GM11168 (cell line): ENCODE results near the gene AGR2.
"Not testable (repeated sequence)": the region's sequence is repeated elsewhere in the genome, so short reads cannot be mapped to it uniquely, and the experiment has no call there.

ENCODE experiments used
- in situ Hi-C: fragments of 300-500 bp; cut with MboI; formaldehyde crosslinking; loops from one replicate; pipeline ENCODE4 v1.12.0; 2022; ENCODE audit warnings: low sequenced_read_pairs; ENCODE audit not compliant: unreplicated experiment

AGR2 gene

DNA sequence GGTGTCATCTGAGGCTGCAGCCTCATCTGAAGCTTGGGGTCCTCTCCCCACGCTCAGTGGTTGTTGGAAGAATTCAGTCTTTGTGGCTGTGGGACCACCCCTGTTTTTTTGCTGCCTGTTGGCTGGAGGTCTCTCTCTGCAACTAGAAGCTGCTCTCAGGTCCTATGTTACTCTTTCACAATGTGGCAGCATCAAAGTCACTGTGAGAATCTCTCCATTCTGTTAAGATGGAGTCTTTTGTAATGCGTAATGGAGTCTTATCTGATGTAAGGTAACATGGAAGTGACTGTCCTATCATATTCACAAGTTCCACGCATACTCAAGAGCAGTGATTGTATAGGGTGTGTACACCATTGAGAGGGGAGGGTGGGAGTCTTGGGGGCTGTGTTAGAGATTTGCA, 26.3 kb downstream of the AGR2 start:
- in situ Hi-C loops = no loop called here

DNA sequence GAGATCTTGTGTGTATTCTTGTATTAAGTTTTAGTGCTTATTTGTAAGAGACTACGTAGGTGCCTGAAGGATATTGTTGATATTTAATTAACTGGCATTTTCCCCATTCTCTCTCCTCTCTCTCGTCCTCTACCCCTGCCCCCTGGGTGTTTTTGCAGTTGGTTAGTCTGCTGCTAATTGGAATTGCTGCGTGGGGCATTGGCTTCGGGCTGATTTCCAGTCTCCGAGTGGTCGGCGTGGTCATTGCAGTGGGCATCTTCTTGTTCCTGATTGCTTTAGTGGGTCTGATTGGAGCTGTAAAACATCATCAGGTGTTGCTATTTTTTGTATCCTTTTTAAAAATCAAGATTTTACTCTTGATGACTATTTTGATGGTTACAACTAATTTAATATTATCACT, 28.7 kb downstream of the AGR2 start:
- in situ Hi-C loops = no loop called here

DNA sequence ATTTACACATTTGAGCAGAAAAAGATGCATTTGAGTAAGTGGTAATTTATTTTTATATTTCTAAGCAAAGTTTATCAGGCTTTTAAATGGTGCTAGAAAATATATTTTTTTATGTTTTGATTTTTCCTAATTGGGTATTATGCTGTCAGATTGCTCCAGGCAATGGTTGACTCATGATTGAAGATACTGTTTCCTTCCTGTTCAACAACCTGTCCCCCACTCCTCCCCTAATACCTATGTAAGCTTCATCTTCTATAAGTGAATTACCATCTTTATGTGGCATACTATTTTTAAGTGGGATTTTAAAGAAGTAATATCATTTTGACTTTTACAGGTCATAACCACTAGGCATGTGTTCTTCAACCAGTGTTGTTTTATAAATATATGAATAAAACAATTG, 29.8 kb downstream of the AGR2 start:
- in situ Hi-C loops = no loop called here

DNA sequence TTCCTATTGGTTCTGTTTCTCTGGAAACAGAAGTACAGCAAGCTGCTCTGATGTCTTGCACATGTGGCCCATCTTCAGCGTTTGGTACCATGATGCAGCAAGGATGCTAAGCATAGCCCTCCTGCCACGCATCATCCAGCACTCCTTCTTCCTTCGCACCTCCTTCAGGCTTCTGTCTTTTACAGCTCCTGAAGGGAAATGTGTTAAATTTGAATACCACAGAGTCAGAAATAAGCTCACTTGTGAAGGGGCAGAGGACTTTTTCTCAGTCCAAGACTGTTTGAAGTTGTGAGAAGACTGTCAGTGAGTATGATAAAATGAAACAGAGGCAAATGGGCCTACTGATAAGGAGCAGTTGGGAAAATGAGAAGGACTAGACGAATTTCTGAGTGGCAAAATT, 30.5 kb downstream of the AGR2 start:
- in situ Hi-C loops = no loop called here

DNA sequence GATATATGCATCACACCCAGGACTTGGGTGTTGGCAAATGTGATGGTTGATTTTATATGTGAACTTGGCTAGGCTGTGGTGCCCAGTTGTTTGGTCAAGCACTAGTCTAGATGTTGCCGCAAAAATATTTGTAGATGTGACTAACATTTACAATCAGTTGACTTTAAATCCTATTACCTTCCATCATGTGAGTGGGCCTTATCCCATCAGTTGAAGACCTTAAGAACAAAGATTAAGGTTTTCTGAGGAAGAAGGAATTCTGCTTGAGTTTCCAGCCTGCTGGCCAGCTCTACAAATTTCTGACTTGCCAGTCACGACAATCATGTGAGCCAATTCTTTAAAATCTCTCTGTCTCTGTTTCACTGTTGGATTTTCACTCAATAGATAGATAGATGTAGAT, 30.9 kb downstream of the AGR2 start:
- in situ Hi-C loops = no loop called here

DNA sequence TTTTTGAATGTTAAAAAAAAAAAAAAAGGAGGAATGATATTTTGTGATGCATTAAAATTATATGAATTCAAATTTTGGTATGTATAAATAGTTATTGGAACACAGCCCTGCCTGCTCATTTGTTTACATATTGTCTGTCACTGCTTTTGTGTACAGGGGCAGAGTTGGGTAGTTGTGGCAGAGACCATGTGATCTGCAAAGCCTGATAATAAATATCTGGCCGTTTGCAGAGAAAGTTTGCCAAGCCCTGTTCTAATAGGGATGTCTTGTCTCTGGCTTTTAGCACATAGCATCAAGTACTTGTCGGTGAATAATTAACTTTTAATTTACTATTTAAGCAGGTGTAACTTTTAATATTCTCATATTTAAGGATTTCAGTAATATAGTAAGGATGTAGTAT, 31.5 kb downstream of the AGR2 start:
- in situ Hi-C loops = no loop called here

DNA sequence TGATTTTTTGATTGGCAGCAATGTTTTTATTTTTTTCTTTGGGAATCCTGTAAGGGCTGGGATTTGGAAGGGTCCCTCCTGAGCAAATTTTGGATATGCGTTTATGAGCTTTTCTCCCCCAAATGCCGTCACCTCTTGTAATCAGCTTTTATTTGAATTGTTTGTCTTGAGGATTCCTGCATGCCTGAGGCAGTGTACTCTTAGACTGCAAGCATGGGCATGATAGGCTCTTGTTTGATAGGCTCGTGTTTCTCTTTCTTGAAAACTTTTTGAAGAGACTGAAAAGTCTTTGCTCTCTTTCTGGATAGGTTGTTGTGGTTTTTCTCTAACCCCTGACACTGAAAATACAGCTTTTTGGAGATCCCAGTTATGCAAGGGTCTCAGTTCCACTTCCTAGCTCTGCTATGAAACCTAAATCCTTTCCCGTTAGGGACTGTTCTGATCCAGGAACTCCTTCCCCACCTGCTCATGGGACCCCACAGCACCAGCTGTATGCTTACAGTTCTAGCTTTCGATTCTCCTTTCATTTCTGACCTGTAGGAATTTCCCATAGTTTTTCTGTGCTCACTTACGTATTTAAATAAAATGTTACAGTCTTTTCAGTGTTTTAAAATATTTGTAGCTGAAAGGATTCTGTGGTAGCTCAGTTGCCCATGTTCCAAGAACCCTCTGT, 34.0 kb downstream of the AGR2 start:
- in situ Hi-C loops = no loop called here

DNA sequence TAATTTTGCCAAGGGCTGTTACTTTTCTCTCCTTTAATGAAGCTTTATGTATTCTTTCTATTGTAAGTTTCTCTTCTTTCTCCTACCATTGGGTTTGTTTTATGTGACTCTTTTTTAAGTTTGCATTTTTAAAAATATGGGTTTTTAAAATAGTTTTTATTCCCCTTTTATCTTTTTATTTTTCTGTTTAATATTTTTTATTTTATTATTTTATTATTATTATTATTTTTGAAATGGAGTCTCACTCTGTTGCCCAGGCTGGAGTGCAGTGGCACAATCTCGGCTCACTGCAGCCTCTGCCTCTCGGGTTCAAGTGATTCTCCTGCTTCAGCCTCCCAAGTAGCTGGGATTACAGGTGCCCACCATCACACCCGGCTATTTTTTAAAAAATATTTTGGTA, 34.8 kb downstream of the AGR2 start:
- in situ Hi-C loops = not testable (repeated sequence)

DNA sequence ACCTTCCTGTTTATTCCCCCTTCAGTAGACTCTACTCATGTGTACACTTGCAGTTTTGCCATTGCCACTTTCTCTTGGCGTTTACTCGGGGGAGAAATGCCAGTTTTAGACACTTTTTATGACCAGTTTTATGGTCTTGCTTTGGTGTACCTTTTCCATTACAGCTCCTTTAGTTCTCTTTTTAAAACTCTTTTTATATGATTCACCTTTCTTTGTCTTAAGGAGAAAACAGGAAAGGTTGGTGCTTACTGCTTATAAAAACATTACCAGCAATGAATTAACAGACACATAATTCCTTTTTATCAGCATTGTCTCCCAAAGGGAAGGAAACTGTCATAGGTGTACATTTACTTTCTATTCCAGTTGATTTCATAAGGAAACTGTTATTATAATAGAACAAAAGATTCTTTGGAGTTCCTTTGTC, 39.4 kb downstream of the AGR2 start:
- in situ Hi-C loops = no loop called here

DNA sequence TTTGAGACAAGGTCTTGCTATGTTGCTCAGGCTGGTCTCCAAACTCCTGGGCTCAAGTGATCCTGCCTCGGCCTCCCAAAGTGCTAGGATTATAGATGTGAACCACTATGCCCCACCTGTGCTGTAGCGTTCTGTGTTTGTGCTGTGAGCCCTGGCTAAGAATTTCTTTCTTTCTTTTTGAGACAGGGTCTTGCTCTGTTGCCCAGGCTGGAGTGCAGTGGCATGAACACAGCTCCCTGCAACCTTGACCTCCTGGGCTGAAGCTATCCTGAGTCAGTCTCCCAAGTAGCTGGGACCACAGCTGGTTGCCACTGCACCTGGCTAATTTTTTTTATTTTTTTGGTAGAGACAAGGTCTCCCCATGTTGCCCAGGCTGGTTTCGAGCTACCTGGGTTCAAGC, 39.9 kb downstream of the AGR2 start:
- in situ Hi-C loops = no loop called here

DNA sequence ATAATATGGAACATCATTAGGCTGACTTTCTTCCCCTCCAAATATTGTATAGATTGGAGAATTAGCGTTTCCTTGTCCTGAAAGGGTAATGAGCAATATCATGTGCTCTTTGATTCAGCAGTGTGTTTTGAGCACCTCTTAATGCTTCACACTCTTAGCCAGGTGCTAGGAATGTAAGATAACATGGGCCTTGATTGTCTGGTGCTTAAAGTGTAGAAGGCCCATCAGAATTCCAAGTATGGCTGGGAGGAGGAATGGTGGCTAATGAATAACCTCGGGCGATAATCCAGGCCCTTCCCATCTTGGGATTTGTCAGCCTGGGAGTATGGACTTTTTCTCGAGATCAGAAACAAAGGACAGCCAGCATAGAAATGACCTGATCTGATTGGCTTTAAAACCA, 42.6 kb downstream of the AGR2 start:
- in situ Hi-C loops = no loop called here

DNA sequence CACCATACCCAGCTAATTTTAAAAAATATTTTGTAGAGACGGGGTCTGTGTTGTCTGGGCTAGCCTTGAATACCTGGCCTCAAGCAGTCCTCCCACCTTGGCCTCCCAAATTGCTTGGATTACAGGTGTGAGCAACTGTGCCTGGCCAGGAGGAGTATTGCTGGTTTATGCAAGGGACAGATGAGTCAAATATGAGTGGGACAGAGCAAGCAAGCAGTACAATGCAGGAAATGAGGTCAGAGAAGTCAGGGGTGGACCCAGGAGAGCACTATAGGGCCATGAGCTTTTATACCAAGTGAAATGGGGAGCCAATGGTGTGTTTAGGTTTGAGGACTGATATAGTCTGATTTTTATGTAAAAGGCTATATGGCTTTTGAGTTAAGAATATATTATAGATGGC, 45.0 kb downstream of the AGR2 start:
- in situ Hi-C loops = no loop called here

DNA sequence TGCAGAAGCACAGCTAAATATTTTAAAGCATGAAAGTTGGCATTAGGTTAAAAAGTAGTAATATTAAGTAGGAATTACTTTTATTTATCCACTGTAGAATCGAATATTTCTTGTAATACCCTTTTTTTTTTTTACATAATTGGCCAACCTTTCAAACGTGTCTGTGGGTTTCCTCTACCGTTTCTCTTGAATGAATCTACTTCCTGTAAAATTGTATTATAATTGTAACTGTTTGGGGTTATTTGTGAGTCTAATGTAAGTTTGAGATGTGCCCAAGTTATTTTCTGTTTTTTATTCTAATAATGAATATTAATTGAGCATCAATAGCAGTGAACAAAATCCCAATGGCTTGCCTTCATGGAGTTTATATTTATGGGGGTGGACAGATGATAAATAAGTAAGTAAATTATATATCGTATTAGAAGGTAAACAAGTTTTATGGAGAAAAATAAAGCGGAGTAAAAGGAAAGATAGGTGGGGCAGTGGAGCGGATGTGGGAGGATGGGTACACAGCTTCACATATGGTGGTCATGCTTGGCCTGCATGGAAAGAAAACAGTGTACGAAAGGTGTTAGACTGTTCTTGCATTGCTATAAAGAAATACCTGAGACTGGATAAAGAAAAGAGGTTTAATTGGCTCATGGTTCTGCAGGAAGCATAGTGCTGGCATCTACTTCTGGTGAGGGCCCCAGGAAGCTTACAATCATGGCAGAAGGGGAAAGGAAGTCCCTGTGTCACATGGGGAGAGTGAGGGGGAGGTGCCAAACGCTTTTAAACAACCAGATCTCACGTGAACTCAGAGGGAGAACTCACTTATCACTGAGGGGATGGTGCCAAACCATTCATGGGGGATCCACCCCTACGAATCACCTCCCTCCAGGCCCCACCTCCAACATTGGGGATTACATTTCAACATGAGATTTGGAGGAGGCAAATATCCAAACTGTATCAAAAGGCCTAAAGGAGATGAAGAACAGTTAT, 45.9 kb downstream of the AGR2 start:
- in situ Hi-C loops = no loop called here

DNA sequence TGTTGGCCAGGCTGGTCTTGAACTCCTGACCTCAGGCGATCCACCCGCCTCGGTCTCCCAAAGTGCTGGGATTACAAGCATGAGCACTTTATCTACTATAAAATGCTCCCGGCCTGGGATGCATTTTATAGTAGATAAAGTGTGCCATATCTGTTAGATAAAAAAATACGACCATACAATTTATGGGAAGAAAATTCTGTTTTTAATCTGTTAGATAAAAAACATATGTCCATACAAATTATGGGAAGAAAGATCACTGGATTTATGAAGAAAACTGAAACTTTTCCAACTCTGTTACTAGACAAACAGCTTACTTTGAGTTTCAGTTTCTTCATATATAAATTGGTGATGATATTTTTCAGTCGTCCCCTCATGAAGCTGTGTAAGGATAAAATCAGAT, 46.8 kb downstream of the AGR2 start:
- in situ Hi-C loops = no loop called here

DNA sequence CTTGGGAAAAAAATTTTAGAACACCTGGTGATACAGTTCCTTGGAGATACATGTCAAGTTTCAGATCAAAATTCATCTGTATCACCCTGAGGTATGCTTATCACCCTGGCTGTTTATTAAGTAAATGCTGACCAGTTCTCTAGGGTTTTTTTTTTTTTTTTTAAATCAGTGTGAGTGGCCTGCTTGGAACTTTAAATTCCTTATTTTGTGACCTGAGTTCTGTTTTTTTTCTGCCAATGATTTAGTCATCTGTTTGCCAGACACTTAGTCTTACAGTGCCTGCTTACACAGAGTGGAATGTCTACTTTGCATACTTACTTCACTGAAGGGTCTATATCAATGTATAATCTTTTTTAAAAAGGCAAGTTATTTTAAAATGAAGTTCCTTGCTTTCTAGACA, 49.4 kb downstream of the AGR2 start:
- in situ Hi-C loops = no loop called here

DNA sequence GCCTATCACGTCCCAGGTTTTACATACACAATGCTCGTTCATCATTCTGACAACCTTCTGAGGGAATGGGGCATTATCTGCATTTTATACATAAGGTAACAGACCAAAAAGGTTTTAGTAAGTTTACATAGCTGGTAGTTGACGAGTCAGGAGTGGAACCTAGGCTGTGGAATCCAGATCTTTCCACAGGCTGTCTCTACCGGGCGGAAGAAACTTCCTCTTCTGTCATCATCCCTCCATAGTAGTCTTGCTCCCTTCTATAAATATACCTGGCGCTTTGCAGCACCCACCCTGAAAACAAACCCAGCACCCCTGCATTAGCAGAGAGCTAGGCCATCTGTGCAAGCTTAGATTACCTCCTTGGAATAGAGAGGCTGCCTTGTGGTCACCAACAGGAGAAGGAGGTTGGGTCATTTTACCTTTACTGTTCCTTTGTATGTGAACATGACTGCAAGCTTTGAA, 49.9 kb downstream of the AGR2 start:
- in situ Hi-C loops = no loop called here

DNA sequence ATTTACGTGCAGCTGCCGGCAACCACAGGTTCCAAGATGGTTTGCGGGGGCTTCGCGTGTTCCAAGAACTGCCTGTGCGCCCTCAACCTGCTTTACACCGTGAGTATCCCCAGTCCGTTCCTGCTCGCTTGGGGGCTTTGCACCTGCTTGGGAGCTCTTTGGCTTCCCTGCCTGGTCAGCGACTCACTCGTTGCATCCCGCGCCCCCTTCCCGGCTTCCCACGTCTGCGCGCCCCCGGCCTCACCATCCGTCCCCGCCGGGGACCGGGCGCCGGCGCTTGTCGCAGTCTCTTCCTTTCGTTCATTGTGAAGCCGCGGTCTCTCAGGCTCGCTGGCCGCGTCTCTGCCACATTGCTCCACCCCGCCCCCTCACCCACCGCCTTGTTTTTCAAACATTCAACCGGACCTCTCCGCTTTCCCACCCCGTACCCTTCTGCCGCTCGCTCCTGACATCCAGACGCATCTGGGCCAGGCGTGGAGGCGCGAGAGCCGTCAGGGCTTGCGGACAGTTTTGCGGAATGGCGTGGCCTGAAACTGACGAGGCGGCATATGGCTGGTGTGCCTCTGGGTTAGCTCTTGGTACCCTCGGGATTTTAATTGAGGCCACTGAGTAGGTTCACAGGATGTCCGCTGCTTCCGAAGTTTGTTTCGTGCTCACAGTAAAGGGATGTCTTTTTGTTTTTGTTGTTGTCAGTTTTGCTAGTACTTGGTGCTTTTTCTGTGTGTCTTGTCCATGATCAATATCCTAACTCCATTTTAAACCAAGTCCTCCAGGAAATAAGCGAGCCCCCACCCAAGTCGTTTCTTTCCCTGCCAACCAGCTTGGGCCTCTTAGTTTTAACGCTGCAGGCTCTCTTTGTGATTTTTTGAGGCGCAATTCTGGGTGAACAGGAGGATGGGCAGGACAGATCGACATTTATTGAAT, 50.6 kb downstream of the AGR2 start:
- in situ Hi-C loops = no loop called here

DNA sequence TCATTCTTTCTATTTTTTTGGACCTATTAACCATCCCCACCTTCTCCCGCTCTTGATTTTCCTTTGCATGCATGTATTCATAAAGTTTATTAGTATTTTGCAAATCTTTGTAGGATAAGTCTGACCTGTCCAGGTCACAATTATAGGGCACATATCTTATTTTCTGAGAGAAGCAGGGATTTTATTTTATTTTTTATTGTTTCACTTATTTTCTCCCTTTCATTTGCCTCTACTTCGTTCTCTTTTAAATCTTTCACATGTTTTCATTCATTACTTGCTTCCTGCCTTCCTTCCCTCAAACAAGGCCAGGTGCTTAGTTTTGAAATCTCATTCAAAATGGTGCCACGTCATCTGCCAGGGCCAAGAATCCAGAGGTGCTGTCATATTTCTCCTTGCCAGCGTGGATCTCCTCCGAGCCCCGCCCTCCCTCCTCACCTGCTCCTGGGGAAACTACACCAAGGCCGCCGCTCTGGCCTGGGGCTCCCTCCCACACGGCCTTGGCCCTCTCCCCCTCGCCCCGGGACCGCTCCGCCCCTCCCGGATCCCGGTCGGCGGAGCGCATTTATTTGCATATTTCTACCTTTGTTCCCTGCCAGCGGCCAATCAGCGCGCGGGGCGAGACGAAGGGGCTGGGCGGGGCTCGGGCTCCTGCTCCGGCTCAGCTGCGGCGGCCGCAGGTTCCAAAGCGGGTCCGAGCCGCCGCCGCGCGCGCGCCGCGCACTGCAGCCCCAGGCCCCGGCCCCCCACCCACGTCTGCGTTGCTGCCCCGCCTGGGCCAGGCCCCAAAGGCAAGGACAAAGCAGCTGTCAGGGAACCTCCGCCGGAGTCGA, 51.5 kb downstream of the AGR2 start, which contains the start of gene TSPAN13:
TSPAN13 (plus strand) TSS at position 654 of the 830 bp plus-strand sequence. CDS start 213 bp downstream, outside the sequence.
- in situ Hi-C loops = no loop called here

DNA sequence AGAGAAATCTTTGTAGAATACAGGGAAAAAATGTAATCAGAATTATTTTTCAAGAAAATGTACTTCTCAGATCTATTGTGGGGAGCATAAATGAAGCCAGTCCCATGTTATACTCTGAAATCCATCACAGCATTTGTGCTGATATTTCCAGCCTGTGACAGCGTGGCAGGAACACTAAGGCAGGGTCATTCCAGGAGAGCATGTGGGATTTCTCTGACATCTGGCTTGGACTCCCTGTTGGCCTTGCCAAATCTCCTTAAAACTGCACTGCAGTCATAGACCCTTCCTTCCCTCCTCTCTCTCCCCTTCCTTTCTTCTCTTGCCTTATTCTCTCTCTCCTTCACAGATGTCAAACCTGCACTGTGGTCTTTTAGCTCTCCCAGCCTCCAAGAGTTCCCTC, 57.7 kb downstream of the AGR2 start:
- in situ Hi-C loops = no loop called here
